ENCODE results near the gene RAD51B.

RAD51B gene

DNA sequence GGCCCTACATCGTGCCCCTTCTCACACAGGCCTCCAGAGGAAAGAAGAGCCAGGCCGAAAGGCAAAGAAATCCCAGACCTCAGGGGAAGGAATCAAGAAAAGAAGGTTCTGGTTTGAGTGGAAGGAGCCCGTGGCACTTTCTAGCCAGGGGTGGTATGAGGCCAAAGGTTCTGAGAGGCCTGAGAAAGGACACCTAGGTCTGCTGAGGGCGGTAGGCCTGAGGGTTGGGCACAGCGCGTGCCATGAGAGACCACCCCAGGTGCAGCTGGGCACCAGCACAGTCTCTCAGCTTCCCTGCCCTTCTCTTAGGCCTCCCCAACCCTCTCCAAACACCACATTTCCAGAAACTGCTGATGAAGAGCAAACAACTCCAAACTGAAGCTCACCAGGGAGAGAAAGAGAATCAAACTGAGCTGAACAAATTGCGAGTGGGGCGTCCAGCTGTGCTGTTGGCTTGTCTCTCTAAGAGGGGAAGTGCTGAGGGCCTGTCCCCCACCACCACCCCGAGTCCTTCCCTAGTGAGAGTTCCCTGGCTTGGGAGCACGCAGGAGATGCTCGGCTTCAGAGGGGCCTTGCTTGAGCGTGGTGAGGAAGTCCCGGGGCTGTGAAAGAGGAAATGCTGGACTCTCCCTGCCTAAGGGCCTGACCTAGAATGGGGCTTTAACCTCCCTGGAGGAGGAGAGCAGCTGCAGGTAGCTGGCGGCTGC, 788.4 kb downstream of the RAD51B start:
- H3K27me3 ChIP-seq (replicated peaks; ENCODE audit: insufficient read depth, low read length), result no peaks in the 10 kb centered on the region
- H3F3A ChIP-seq (ENCODE audit: insufficient read depth, low read length), result no peaks in the 10 kb centered on the region
- TF ChIP-seq, protein P1, sequence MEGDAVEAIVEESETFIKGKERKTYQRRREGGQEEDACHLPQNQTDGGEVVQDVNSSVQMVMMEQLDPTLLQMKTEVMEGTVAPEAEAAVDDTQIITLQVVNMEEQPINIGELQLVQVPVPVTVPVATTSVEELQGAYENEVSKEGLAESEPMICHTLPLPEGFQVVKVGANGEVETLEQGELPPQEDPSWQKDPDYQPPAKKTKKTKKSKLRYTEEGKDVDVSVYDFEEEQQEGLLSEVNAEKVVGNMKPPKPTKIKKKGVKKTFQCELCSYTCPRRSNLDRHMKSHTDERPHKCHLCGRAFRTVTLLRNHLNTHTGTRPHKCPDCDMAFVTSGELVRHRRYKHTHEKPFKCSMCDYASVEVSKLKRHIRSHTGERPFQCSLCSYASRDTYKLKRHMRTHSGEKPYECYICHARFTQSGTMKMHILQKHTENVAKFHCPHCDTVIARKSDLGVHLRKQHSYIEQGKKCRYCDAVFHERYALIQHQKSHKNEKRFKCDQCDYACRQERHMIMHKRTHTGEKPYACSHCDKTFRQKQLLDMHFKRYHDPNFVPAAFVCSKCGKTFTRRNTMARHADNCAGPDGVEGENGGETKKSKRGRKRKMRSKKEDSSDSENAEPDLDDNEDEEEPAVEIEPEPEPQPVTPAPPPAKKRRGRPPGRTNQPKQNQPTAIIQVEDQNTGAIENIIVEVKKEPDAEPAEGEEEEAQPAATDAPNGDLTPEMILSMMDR (IDR thresholded peaks at IDR 0.05; ENCODE audit: low read length), result no peak
- TF ChIP-seq EZH2phosphoT487 (IDR thresholded peaks at IDR 0.05; ENCODE audit: low read length) (no peak), EZH2 (optimal IDR thresholded peaks at IDR 0.05; ENCODE audit: low read depth, low read length) (no peak)
- DNase-seq, result no peak
- no peaks in the 10 kb centered on the region for H3K36me3 ChIP-seq (replicated peaks; ENCODE audit: insufficient read depth, low read length)
- no peak overlapping the region for H3K4me3 ChIP-seq (ENCODE audit: low read length)
- H3K9me3 ChIP-seq (replicated peaks; ENCODE audit: insufficient read depth, low read length), result no peaks in the 10 kb centered on the region
- no peak overlapping the region for H3K9ac ChIP-seq (ENCODE audit: low read length)
- H3K4me2 ChIP-seq (ENCODE audit: low read depth, low read length), result no peak overlapping the region
- no peaks in the 10 kb centered on the region for H4K20me1 ChIP-seq (ENCODE audit: insufficient read depth, low read length)
- no peaks in the 10 kb centered on the region for H3K79me2 ChIP-seq (ENCODE audit: low read length)
- no peaks in the 10 kb centered on the region for H3K9me2 ChIP-seq (replicated peaks; ENCODE audit: insufficient read depth, low read length)
- H2AFZ ChIP-seq (ENCODE audit: low read length), result no peak overlapping the region
- H3K27ac ChIP-seq (ENCODE audit: low read length), result no peak overlapping the region
- no peaks in the 10 kb centered on the region for H3K4me1 ChIP-seq (ENCODE audit: low read length)

DNA sequence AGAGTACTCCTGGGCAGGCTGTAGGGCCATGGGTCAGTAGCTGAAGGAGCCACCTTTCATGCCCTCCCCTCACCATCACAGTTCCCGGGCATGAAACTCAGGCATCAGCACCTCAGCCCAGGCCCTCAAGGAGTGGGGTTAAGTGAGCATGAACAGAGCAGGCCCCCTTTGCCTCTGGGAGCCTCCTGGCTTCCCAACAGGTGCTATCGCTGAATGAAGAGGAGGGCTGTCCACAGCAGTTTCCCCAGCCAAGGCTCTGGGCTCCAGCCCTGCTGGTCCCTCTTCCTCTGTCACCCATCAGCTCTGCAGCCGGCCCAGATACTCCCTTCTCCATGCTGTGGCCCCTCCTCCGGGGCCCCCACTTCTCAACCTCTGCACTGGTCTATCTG, 789.0 kb downstream of the RAD51B start:
- no peak overlapping the region for H3K9ac ChIP-seq (ENCODE audit: low read length)
- H3K9me3 ChIP-seq (replicated peaks; ENCODE audit: insufficient read depth, low read length), result no peaks in the 10 kb centered on the region
- no peak overlapping the region for H3K4me3 ChIP-seq (ENCODE audit: low read length)
- no peak for DNase-seq
- no peaks in the 10 kb centered on the region for H3K4me1 ChIP-seq (ENCODE audit: low read length)
- H2AFZ ChIP-seq (ENCODE audit: low read length), result no peak overlapping the region
- H4K20me1 ChIP-seq (ENCODE audit: insufficient read depth, low read length), result no peaks in the 10 kb centered on the region
- no peak overlapping the region for H3K4me2 ChIP-seq (ENCODE audit: low read depth, low read length)
- no peaks in the 10 kb centered on the region for H3K79me2 ChIP-seq (ENCODE audit: low read length)
- no peaks in the 10 kb centered on the region for H3K27me3 ChIP-seq (replicated peaks; ENCODE audit: insufficient read depth, low read length)
- TF ChIP-seq, protein P1 (IDR thresholded peaks at IDR 0.05; ENCODE audit: low read length), result no peak
- TF ChIP-seq EZH2phosphoT487 (IDR thresholded peaks at IDR 0.05; ENCODE audit: low read length), result no peak
- no peak for TF ChIP-seq EZH2 (optimal IDR thresholded peaks at IDR 0.05; ENCODE audit: low read depth, low read length)
- no peak overlapping the region for H3K27ac ChIP-seq (ENCODE audit: low read length)
- H3K36me3 ChIP-seq (replicated peaks; ENCODE audit: insufficient read depth, low read length), result no peaks in the 10 kb centered on the region
- H3K9me2 ChIP-seq (replicated peaks; ENCODE audit: insufficient read depth, low read length), result no peaks in the 10 kb centered on the region
- no peaks in the 10 kb centered on the region for H3F3A ChIP-seq (ENCODE audit: insufficient read depth, low read length)

DNA sequence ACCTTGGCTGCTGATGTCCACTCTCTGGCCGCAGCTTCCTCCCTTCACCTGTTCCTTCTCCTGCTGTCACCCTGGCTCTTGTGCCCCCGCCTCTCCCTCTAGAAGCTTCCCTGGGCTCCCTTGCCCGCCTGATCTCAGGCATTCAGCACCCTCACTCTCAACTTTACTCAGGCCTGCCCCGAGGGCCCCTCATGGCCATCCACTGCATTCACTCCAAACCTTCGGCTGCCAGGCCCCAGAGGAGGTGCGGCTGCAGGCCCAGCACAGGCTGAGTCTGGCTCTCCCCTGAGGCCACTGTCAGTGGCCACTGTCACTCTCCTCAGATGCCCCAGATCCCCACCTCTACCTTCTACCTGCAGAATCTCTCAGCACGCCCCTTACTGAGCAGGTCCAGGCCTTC, 789.4 kb downstream of the RAD51B start:
- H3K9me3 ChIP-seq (replicated peaks; ENCODE audit: insufficient read depth, low read length), result no peaks in the 10 kb centered on the region
- no peaks in the 10 kb centered on the region for H4K20me1 ChIP-seq (ENCODE audit: insufficient read depth, low read length)
- no peak for TF ChIP-seq EZH2phosphoT487 (IDR thresholded peaks at IDR 0.05; ENCODE audit: low read length)
- TF ChIP-seq, protein P1 (IDR thresholded peaks at IDR 0.05; ENCODE audit: low read length), result no peak
- TF ChIP-seq EZH2 (optimal IDR thresholded peaks at IDR 0.05; ENCODE audit: low read depth, low read length), result no peak
- no peak overlapping the region for H3K4me2 ChIP-seq (ENCODE audit: low read depth, low read length)
- no peaks in the 10 kb centered on the region for H3K9me2 ChIP-seq (replicated peaks; ENCODE audit: insufficient read depth, low read length)
- H3K79me2 ChIP-seq (ENCODE audit: low read length), result no peaks in the 10 kb centered on the region
- H3K4me1 ChIP-seq (ENCODE audit: low read length), result no peaks in the 10 kb centered on the region
- DNase-seq, result no peak
- H2AFZ ChIP-seq (ENCODE audit: low read length), result no peak overlapping the region
- no peak overlapping the region for H3K4me3 ChIP-seq (ENCODE audit: low read length)
- no peak overlapping the region for H3K27ac ChIP-seq (ENCODE audit: low read length)
- no peaks in the 10 kb centered on the region for H3K36me3 ChIP-seq (replicated peaks; ENCODE audit: insufficient read depth, low read length)
- no peaks in the 10 kb centered on the region for H3K27me3 ChIP-seq (replicated peaks; ENCODE audit: insufficient read depth, low read length)
- no peak overlapping the region for H3K9ac ChIP-seq (ENCODE audit: low read length)
- no peaks in the 10 kb centered on the region for H3F3A ChIP-seq (ENCODE audit: insufficient read depth, low read length)
